GM10248 (cell line): Measurements from ENCODE around the gene RAP2A.

Experiments
- CTCF ChIA-PET: fragments of 300-600 bp; sonication (Branson Sonifier 250); formaldehyde crosslinking; extraction: SDS; loops from one replicate; lab custom pipeline; 2021; ENCODE audit warnings: antibody characterized with exemption; lab: Yijun Ruan, JAX
- POLR2A ChIA-PET: fragments of 350-650 bp; sonication (Branson Sonifier 250); formaldehyde crosslinking; extraction: SDS; loops from one replicate; lab custom pipeline; 2020; ENCODE audit warnings: antibody characterized with exemption; lab: Yijun Ruan, JAX
- DNase-seq: peaks from one replicate; pipeline ENCODE4 v3.0.0; 2012; ENCODE audit errors: extremely low spot score
- CTCF ChIP-seq: IDR thresholded peaks from 2 replicates; pipeline ENCODE4 v1.5.1; 2012; ENCODE audit warnings: mild to moderate bottlenecking, low read depth; ENCODE audit errors: extremely low read depth, missing control alignments, control extremely low read depth

The RAP2A gene

GRCh38 chr13:97413694-97414093, 20.3 kb upstream of the RAP2A start:
- TF ChIP-seq CTCF: no peak
- DNase-seq: no peak
- ChIA-PET POLR2A (no interaction called here), CTCF (interaction anchor here (1.2 kb wide), 1 partner anchor 9 kb away, joined by 3 read pairs; no protein-coding TSS in a partner anchor)

- ChIA-PET CTCF (interaction anchor here (0.8 to 1.7 kb wide), 5 partner anchors 9 to 45 kb away, joined by 3 to 6 read pairs (median 4); no protein-coding TSS in a partner anchor), POLR2A (no interaction called here)
- no peak for DNase-seq
- no peak for TF ChIP-seq CTCF
These were observed 19.6 kb upstream of the RAP2A start for GRCh38 chr13:97414392-97414791.

- CTCF ChIA-PET: interaction anchor here (1.6 to 1.8 kb wide), 2 partner anchors 8 to 29 kb away, joined by 4 to 6 read pairs; no protein-coding TSS in a partner anchor
These were observed 16.3 kb upstream of the RAP2A start for GRCh38 chr13:97417698-97418097.

GRCh38 chr13:97422118-97423054, 11.6 kb upstream of the RAP2A start:
- ChIA-PET CTCF (interaction anchor here (0.9 to 2.9 kb wide), 5 partner anchors 9 to 313 kb away, joined by 3 to 11 read pairs (median 3); no protein-coding TSS in a partner anchor), POLR2A (no interaction called here)
- DNase-seq: no peak
- no peak for TF ChIP-seq CTCF

More at GRCh38 chr13:97417698-97418097, 16.3 kb upstream of the RAP2A start:
- no peak for DNase-seq
- POLR2A ChIA-PET: no interaction called here
- TF ChIP-seq CTCF: no peak

- DNase-seq: no peak
- ChIA-PET POLR2A (no interaction called here), CTCF (interaction anchor here (0.9 to 2.9 kb wide), 6 partner anchors 8 to 314 kb away, joined by 3 to 11 read pairs (median 4); no protein-coding TSS in a partner anchor)
- TF ChIP-seq CTCF: no peak
These were observed 10.5 kb upstream of the RAP2A start for GRCh38 chr13:97423300-97424045.

GRCh38 chr13:97425590-97425989, 8.4 kb upstream of the RAP2A start:
- no peak for DNase-seq
- no peak for TF ChIP-seq CTCF
- ChIA-PET POLR2A (no interaction called here), CTCF (interaction anchor here (0.8 to 1.7 kb wide), 5 partner anchors 8 to 316 kb away, joined by 3 to 6 read pairs (median 4); no protein-coding TSS in a partner anchor)
